Measurements from ENCODE around the gene RNF213.
A peak's percentile ranks its signal among the peaks of the same experiment; 100 is the strongest.

The RNF213 gene

GRCh38 chr17:80220054-80220735 is 40.5 kb upstream of the RNF213 start, which contains the start of the genes SGSH and SLC26A11:
Gene SGSH (minus strand): TSS chr17:80220333. CDS start chr17:80220313, 20 bp downstream.
Gene SLC26A11 (plus strand): TSS chr17:80220427. CDS start chr17:80221561, 1,134 bp downstream.
- H3K36me3 ChIP-seq (ENCODE audit: control insufficient read depth in 4 of 4, insufficient read depth in 4 of 4, low read length in 3 of 4) = no peaks in the 10 kb centered on the region
- CTCF ChIA-PET = no interaction called here
- H3K27me3 ChIP-seq (replicated peaks in 2 of 5; ENCODE audit: control insufficient read depth in 4 of 5, insufficient read depth in 5 of 5, low read length in 4 of 5) = peaks cover 0 to 87% (median 20%) of the 10 kb centered on the region in 5 experiments
- under 1% methylated on average over 58 of the region's 77 CpGs for WGBS (ENCODE audit: insufficient coverage)
- H3K4me1 ChIP-seq (ENCODE audit: control extremely low read depth in 1 of 4, control insufficient read depth in 4 of 4, insufficient read depth in 4 of 4, low read length in 3 of 4) = peaks cover 0 to 27% (median 21%) of the 10 kb centered on the region in 4 experiments
- peaks cover 0 to 1% (median 0%) of the 10 kb centered on the region in 5 experiments for H3K9me3 ChIP-seq (ENCODE audit: control extremely low read depth in 1 of 5, control insufficient read depth in 4 of 5, insufficient read depth in 2 of 5, low read depth in 1 of 5, low read length in 4 of 5)
- DNase-seq = peak in 2 of 3 donors; percentile 26 to 49
- peak within 1 kb of the TSS; percentile 1 to 68 (median 53) for H3K4me3 ChIP-seq (ENCODE audit: control insufficient read depth in 1 of 7, extremely low read depth in 1 of 7, insufficient read depth in 4 of 7, low read depth in 2 of 7, low read length in 6 of 7)
- peak within 1 kb of the TSS in 1 of 2 experiments; percentile 61 for H3K27ac ChIP-seq (ENCODE audit: insufficient read depth in 1 of 2, low read depth in 1 of 2, low read length in 2 of 2, poor library complexity in 1 of 2, severe bottlenecking in 2 of 2)
- POLR2A ChIA-PET = no interaction called here

- H3K27me3 ChIP-seq (replicated peaks in 2 of 5; ENCODE audit: control insufficient read depth in 4 of 5, insufficient read depth in 5 of 5, low read length in 4 of 5) = peaks cover 0 to 89% (median 20%) of the 10 kb centered on the region in 5 experiments
- H3K4me3 ChIP-seq (ENCODE audit: control insufficient read depth in 1 of 7, extremely low read depth in 1 of 7, insufficient read depth in 4 of 7, low read depth in 2 of 7, low read length in 6 of 7) = peak overlapping the region in 4 of 7 experiments; percentile 1 to 68 (median 46)
- no peak overlapping the region for H3K27ac ChIP-seq (ENCODE audit: insufficient read depth in 1 of 2, low read depth in 1 of 2, low read length in 2 of 2, poor library complexity in 1 of 2, severe bottlenecking in 2 of 2)
- peaks cover 0 to 27% (median 21%) of the 10 kb centered on the region in 4 experiments for H3K4me1 ChIP-seq (ENCODE audit: control extremely low read depth in 1 of 4, control insufficient read depth in 4 of 4, insufficient read depth in 4 of 4, low read length in 3 of 4)
- peaks cover 0 to 1% (median 0%) of the 10 kb centered on the region in 5 experiments for H3K9me3 ChIP-seq (ENCODE audit: control extremely low read depth in 1 of 5, control insufficient read depth in 4 of 5, insufficient read depth in 2 of 5, low read depth in 1 of 5, low read length in 4 of 5)
- no peaks in the 10 kb centered on the region for H3K36me3 ChIP-seq (ENCODE audit: control insufficient read depth in 4 of 4, insufficient read depth in 4 of 4, low read length in 3 of 4)
- WGBS (ENCODE audit: insufficient coverage) = 31% methylated on average over 33 of the region's 41 CpGs
- no peak for DNase-seq
- ChIA-PET POLR2A (no interaction called here), CTCF (no interaction called here)
Measured at GRCh38 chr17:80220736-80221215, 39.9 kb upstream of the RNF213 start.

DNA sequence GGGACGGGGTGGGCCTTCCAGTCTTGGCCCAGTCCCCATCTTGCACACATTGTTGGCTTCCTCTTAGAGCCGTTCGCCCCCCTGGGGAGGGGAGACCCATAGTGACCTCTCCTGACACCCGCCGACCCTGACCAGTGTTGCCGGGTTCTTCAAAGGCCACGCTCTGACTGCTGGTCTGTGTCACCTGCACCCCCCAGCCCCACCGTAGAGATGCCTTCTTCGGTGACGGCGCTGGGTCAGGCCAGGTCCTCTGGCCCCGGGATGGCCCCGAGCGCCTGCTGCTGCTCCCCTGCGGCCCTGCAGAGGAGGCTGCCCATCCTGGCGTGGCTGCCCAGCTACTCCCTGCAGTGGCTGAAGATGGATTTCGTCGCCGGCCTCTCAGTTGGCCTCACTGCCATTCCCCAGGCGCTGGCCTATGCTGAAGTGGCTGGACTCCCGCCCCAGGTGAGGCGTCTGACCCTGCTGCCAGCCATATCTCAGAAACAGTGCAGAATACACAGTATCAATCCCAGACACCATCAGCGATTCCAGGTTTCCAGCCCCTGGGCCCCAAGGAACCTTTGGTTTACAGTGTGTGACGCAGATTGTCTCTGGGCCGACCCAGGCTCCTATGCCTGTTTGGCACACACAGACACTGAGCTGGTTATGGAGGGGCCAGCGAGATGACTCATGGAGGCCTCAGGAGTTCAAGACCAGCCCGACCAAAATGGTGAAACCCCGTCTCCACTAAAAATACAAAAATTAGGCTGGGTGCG is 39.1 kb upstream of the RNF213 start:
- ChIA-PET CTCF (no interaction called here), POLR2A (interaction anchor here (1.1 kb wide), 1 partner anchor 33 kb away, joined by 3 read pairs; no protein-coding TSS in a partner anchor)
- Histone ChIP-seq H3K36me3 (ENCODE audit: control insufficient read depth in 4 of 4, insufficient read depth in 4 of 4, low read length in 3 of 4) (no peaks in the 10 kb centered on the region), H3K4me3 (ENCODE audit: control insufficient read depth in 1 of 7, extremely low read depth in 1 of 7, insufficient read depth in 4 of 7, low read depth in 2 of 7, low read length in 6 of 7) (no peak overlapping the region), H3K27me3 (replicated peaks in 2 of 5; ENCODE audit: control insufficient read depth in 4 of 5, insufficient read depth in 5 of 5, low read length in 4 of 5) (peaks cover 0 to 87% (median 15%) of the 10 kb centered on the region in 5 experiments), H3K9me3 (ENCODE audit: control extremely low read depth in 1 of 5, control insufficient read depth in 4 of 5, insufficient read depth in 2 of 5, low read depth in 1 of 5, low read length in 4 of 5) (peaks cover 0 to 1% (median 0%) of the 10 kb centered on the region in 5 experiments), H3K4me1 (ENCODE audit: control extremely low read depth in 1 of 4, control insufficient read depth in 4 of 4, insufficient read depth in 4 of 4, low read length in 3 of 4) (peaks cover 0 to 27% (median 21%) of the 10 kb centered on the region in 4 experiments), H3K27ac (ENCODE audit: insufficient read depth in 1 of 2, low read depth in 1 of 2, low read length in 2 of 2, poor library complexity in 1 of 2, severe bottlenecking in 2 of 2) (no peak overlapping the region)
- DNase-seq = no peak
- WGBS (ENCODE audit: insufficient coverage) = 97% methylated on average over 27 of the region's 29 CpGs

DNA sequence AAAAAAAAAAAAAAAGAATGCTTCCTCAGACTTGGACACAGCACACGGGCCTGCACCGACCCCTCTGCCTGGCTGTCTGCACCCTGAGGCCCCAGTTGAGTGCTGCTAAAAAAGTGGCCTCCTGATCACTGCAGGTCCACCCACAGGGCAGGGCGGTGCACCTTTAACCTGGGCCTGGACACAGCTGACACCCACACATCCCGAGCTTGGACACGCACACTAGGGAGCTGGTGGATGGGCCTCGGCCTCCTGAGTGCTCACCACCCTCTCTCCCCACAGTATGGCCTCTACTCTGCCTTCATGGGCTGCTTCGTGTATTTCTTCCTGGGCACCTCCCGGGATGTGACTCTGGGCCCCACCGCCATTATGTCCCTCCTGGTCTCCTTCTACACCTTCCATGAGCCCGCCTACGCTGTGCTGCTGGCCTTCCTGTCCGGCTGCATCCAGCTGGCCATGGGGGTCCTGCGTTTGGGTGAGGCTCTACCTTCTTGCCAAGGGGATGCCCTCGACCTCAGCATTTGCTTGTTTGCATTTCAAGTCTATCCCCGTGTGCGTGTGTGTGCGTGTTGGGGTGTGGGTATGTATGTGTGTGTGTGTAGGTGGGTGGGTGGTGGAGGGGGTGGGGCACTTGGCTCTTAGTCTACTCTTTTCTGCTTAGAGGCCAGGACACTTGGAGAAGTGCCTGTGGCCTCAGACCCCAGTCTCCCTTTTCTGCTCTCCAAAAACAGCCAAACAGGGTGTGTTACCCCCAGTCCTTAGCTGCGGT is 38.1 kb upstream of the RNF213 start:
- H3K27ac ChIP-seq (ENCODE audit: insufficient read depth in 1 of 2, low read depth in 1 of 2, low read length in 2 of 2, poor library complexity in 1 of 2, severe bottlenecking in 2 of 2) = no peak overlapping the region
- POLR2A ChIA-PET = interaction anchor here (1.1 kb wide), 1 partner anchor 32 kb away, joined by 3 read pairs; no protein-coding TSS in a partner anchor
- CTCF ChIA-PET = no interaction called here

GRCh38 chr17:80223142-80223815 is 37.4 kb upstream of the RNF213 start:
- H3K9me3 ChIP-seq (ENCODE audit: control extremely low read depth in 1 of 5, control insufficient read depth in 4 of 5, insufficient read depth in 2 of 5, low read depth in 1 of 5, low read length in 4 of 5) = peaks cover 0 to 1% (median 0%) of the 10 kb centered on the region in 5 experiments
- 96% methylated on average over 18 of the region's 18 CpGs for whole genome bisulfite sequencing (ENCODE audit: insufficient coverage)
- no peak for DNase-seq
- ChIA-PET POLR2A (no interaction called here), CTCF (no interaction called here)
- H3K4me1 ChIP-seq (ENCODE audit: control extremely low read depth in 1 of 4, control insufficient read depth in 4 of 4, insufficient read depth in 4 of 4, low read length in 3 of 4) = peaks cover 0 to 25% (median 20%) of the 10 kb centered on the region in 4 experiments
- H3K27me3 ChIP-seq (replicated peaks in 2 of 5; ENCODE audit: control insufficient read depth in 4 of 5, insufficient read depth in 5 of 5, low read length in 4 of 5) = peaks cover 0 to 77% (median 7%) of the 10 kb centered on the region in 5 experiments
- H3K4me3 ChIP-seq (ENCODE audit: control insufficient read depth in 1 of 7, extremely low read depth in 1 of 7, insufficient read depth in 4 of 7, low read depth in 2 of 7, low read length in 6 of 7) = no peak overlapping the region
- H3K27ac ChIP-seq (ENCODE audit: insufficient read depth in 1 of 2, low read depth in 1 of 2, low read length in 2 of 2, poor library complexity in 1 of 2, severe bottlenecking in 2 of 2) = no peak overlapping the region
- no peaks in the 10 kb centered on the region for H3K36me3 ChIP-seq (ENCODE audit: control insufficient read depth in 4 of 4, insufficient read depth in 4 of 4, low read length in 3 of 4)

More for the DNA sequence above, 38.1 kb upstream of the RNF213 start:
- H3K4me1 ChIP-seq (ENCODE audit: control extremely low read depth in 1 of 4, control insufficient read depth in 4 of 4, insufficient read depth in 4 of 4, low read length in 3 of 4) = peaks cover 0 to 27% (median 21%) of the 10 kb centered on the region in 4 experiments
- peaks cover 0 to 82% (median 8%) of the 10 kb centered on the region in 5 experiments for H3K27me3 ChIP-seq (replicated peaks in 2 of 5; ENCODE audit: control insufficient read depth in 4 of 5, insufficient read depth in 5 of 5, low read length in 4 of 5)
- H3K9me3 ChIP-seq (ENCODE audit: control extremely low read depth in 1 of 5, control insufficient read depth in 4 of 5, insufficient read depth in 2 of 5, low read depth in 1 of 5, low read length in 4 of 5) = peaks cover 0 to 1% (median 0%) of the 10 kb centered on the region in 5 experiments
- H3K4me3 ChIP-seq (ENCODE audit: control insufficient read depth in 1 of 7, extremely low read depth in 1 of 7, insufficient read depth in 4 of 7, low read depth in 2 of 7, low read length in 6 of 7) = no peak overlapping the region
- 89% methylated on average over 14 of the region's 18 CpGs for WGBS (ENCODE audit: insufficient coverage)
- no peak for DNase-seq
- no peaks in the 10 kb centered on the region for H3K36me3 ChIP-seq (ENCODE audit: control insufficient read depth in 4 of 4, insufficient read depth in 4 of 4, low read length in 3 of 4)

- Histone ChIP-seq H3K27me3 (replicated peaks in 2 of 5; ENCODE audit: control insufficient read depth in 4 of 5, insufficient read depth in 5 of 5, low read length in 4 of 5) (peaks cover 0 to 81% (median 7%) of the 10 kb centered on the region in 5 experiments), H3K27ac (ENCODE audit: insufficient read depth in 1 of 2, low read depth in 1 of 2, low read length in 2 of 2, poor library complexity in 1 of 2, severe bottlenecking in 2 of 2) (no peak overlapping the region), H3K4me1 (ENCODE audit: control extremely low read depth in 1 of 4, control insufficient read depth in 4 of 4, insufficient read depth in 4 of 4, low read length in 3 of 4) (peaks cover 0 to 18% (median 13%) of the 10 kb centered on the region in 4 experiments), H3K36me3 (ENCODE audit: control insufficient read depth in 4 of 4, insufficient read depth in 4 of 4, low read length in 3 of 4) (no peaks in the 10 kb centered on the region), H3K4me3 (ENCODE audit: control insufficient read depth in 1 of 7, extremely low read depth in 1 of 7, insufficient read depth in 4 of 7, low read depth in 2 of 7, low read length in 6 of 7) (no peak overlapping the region), H3K9me3 (ENCODE audit: control extremely low read depth in 1 of 5, control insufficient read depth in 4 of 5, insufficient read depth in 2 of 5, low read depth in 1 of 5, low read length in 4 of 5) (peaks cover 0 to 1% (median 0%) of the 10 kb centered on the region in 5 experiments)
- no peak for DNase-seq
- POLR2A ChIA-PET = no interaction called here
- over 99% methylated on average over 11 of the region's 11 CpGs for WGBS (ENCODE audit: insufficient coverage)
- CTCF ChIA-PET = no interaction called here
Measured at GRCh38 chr17:80223838-80224497, 36.7 kb upstream of the RNF213 start.
